HFFc6 (cell line): Measurements from ENCODE around the gene C2orf69. TPM values are rescaled to one million over a fixed set of nuclear protein-coding genes. Genes with fewer than 3 reads are reported as not detected.
"Not testable (repeated sequence)": the region's sequence is repeated elsewhere in the genome, so short reads cannot be mapped to it uniquely, and the experiment has no call there.

Source experiments
- DNase-seq: peaks from one replicate; pipeline ENCODE4 v3.0.0-alpha.2; 2018
- H3K27ac Mint-ChIP-seq: 2 replicates; pipeline ENCODE4 v1.8.0; 2020; ENCODE audit warnings: mild to moderate bottlenecking, mixed read lengths
- H3K27me3 Mint-ChIP-seq: 2 replicates; pipeline ENCODE4 v1.8.0; 2021; ENCODE audit warnings: mild to moderate bottlenecking, moderate library complexity, mixed read lengths; ENCODE audit not compliant: insufficient read depth
- H3K36me3 Mint-ChIP-seq: 2 replicates; pipeline ENCODE4 v1.8.0; 2021; ENCODE audit warnings: low read depth, mixed read lengths
- H3K4me1 Mint-ChIP-seq: 2 replicates; pipeline ENCODE4 v1.8.0; 2020; ENCODE audit warnings: low read depth, mixed read lengths
- H3K4me3 Mint-ChIP-seq: 2 replicates; pipeline ENCODE4 v1.8.0; 2020; ENCODE audit warnings: mild to moderate bottlenecking, moderate library complexity, mixed read lengths
- H3K9me3 Mint-ChIP-seq: 2 replicates; pipeline ENCODE4 v1.8.0; 2020; ENCODE audit warnings: mild to moderate bottlenecking, mixed read lengths
- total RNA-seq, 6 experiments: library from RNA; stranded (reverse); fragmentation: NEBNext Ultra II Directional; extraction: Animal tissue kit (Norgen Biotek cat#: 25700); gene quantifications; 2 replicates in 1 of 6; 3 replicates in 5 of 6; pipeline ENCODE4 v1.2.3, GENCODE V29; 2021
- TF ChIP-seq, protein P1 (sequence below): fragments of 200-600 bp; sonication (generic); IDR thresholded peaks from 2 replicates; pipeline ENCODE4 v1.5.0; 2021; ENCODE audit warnings: antibody characterized with exemption, mild to moderate bottlenecking

C2orf69 gene
- total RNA-seq, 6 experiments from 2014 or later: 11.8 to 15.2 (median 14.4) TPM

DNA sequence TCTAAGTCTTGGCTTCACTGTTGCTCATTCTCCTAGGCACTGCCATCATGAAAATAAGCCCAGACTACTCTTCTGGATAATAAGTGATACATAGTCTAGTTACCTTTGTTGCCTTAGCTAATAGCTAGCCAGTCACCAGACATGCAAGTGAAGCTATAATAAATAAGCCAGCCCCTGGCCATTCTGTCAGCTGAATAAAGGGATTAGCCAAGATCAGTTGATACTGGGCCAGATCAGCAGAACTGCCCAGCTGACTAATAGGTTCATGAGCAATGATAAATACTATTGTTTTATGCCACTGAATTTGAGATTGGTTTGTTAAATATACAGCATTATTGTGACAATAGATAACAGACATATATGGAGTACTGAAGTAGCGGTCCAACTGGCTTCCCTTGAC, 8.0 kb upstream of the C2orf69 start:
- H3K27ac Mint-ChIP-seq: no peak overlapping the region
- TF ChIP-seq, protein P1, sequence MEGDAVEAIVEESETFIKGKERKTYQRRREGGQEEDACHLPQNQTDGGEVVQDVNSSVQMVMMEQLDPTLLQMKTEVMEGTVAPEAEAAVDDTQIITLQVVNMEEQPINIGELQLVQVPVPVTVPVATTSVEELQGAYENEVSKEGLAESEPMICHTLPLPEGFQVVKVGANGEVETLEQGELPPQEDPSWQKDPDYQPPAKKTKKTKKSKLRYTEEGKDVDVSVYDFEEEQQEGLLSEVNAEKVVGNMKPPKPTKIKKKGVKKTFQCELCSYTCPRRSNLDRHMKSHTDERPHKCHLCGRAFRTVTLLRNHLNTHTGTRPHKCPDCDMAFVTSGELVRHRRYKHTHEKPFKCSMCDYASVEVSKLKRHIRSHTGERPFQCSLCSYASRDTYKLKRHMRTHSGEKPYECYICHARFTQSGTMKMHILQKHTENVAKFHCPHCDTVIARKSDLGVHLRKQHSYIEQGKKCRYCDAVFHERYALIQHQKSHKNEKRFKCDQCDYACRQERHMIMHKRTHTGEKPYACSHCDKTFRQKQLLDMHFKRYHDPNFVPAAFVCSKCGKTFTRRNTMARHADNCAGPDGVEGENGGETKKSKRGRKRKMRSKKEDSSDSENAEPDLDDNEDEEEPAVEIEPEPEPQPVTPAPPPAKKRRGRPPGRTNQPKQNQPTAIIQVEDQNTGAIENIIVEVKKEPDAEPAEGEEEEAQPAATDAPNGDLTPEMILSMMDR: no peak
- no peak for DNase-seq
- no peaks in the 10 kb centered on the region for H3K9me3 Mint-ChIP-seq
- H3K36me3 Mint-ChIP-seq: no peaks in the 10 kb centered on the region; the same call in 1 of the 2 replicates
- H3K4me1 Mint-ChIP-seq: no peaks in the 10 kb centered on the region
- H3K27me3 Mint-ChIP-seq: peaks cover under 1% of the 10 kb centered on the region; the same call in 1 of the 2 replicates
- H3K4me3 Mint-ChIP-seq: no peak overlapping the region

DNA sequence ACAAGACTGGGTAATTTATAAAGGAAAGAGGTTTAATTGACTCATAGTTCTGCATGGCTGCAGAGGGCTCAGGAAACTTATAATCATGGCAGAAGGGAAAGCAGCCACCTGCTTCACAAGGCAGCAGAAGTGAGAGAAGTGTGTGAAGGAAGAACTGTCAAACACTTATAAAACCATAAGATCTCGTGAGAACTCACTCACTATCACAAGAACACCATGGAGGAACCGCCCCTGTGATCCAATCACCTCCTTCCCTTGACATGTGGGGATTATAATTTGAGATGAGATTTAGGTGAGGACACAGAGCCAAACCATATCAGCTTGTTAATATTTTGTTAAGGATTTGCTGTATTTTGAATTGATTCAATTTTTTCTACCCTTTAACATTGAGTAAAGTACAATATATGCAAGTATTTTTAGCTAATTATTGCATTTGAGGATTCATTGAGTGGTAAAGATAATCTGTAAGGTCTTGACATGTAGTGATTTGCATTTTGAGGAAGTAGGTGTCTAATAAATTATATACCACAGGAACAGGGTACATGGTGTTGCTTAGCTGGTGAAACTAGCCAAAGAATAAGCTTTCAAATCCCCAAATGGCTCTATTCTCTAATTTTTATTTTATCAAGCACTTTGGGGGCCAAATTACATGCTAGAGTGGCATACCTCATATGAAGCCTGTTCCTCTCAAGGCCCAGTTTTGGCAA, 3.9 kb upstream of the C2orf69 start:
- DNase-seq: no peak
- Mint-ChIP-seq H3K9me3 (no peaks in the 10 kb centered on the region), H3K36me3 (peaks cover 5% of the 10 kb centered on the region; the same call in 1 of the 2 replicates), H3K27me3 (peaks cover 2% of the 10 kb centered on the region; the same call in 1 of the 2 replicates), H3K4me3 (no peak overlapping the region), H3K4me1 (peaks cover 15% of the 10 kb centered on the region), H3K27ac (no peak overlapping the region)
- TF ChIP-seq, protein P1: no peak

DNA sequence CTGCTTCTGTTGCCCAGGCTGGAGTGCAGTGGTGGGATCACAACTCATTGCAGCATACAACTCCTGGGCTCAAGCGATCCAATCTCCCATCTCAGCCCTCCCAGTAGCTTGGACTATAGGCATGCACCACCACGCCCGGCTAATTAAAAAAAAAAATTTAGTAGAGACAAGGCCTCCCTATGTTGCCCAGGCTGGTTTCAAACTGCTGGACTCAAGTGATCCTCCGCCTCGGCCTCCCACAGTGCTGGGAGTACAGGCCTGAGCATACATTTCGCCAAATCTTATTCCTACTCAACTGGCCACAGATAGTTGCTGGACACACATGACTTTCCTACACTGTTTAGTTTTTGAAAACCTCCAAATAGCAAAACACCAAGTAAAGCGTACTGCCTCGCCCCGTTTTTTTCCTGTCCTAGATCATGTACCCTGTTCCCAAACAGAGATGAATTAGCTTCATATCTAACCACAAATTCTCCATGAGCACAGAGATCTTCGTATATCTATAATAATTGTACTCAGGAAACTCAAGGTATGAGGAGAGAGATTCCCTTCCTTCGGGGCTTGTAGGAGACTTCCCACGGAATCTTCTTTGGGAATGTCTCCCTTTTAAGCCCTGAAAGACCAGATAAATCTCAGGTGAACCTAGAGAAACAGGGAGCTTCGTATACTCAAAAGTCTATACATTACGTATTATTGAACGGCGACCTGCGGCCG, 598 bp upstream of the C2orf69 start:
- peaks cover 30% of the 10 kb centered on the region for H3K4me1 Mint-ChIP-seq
- H3K36me3 Mint-ChIP-seq: peaks cover 15% of the 10 kb centered on the region
- no peaks in the 10 kb centered on the region for H3K9me3 Mint-ChIP-seq
- TF ChIP-seq, protein P1: no peak
- H3K4me3 Mint-ChIP-seq: peak overlapping the region; percentile 99
- peaks cover 2% of the 10 kb centered on the region; the same call in 1 of the 2 replicates for H3K27me3 Mint-ChIP-seq
- H3K27ac Mint-ChIP-seq: peak overlapping the region; percentile 97
- DNase-seq: no peak

DNA sequence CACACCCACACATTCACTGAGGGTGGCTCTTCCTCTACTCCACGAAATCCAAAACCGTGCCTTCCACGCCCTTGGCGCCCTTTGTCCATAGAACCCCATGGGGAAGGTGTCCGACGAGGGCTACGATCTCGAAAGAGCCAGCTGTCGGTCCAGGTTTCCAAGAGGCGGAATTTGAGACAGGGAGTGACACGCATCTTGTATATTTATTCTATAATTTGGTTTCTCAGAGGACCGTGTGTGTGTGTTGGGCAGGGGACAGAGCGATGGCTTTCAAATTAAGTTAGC, 726 bp downstream of the C2orf69 start:
- TF ChIP-seq, protein P1: no peak
- Mint-ChIP-seq H3K27me3 (peaks cover 2% of the 10 kb centered on the region; the same call in 1 of the 2 replicates), H3K4me3 (peak overlapping the region; percentile 99), H3K9me3 (peaks cover 10% of the 10 kb centered on the region), H3K36me3 (peaks cover 27% of the 10 kb centered on the region), H3K4me1 (peaks cover 30% of the 10 kb centered on the region), H3K27ac (peak overlapping the region; percentile 97)
- no peak for DNase-seq

DNA sequence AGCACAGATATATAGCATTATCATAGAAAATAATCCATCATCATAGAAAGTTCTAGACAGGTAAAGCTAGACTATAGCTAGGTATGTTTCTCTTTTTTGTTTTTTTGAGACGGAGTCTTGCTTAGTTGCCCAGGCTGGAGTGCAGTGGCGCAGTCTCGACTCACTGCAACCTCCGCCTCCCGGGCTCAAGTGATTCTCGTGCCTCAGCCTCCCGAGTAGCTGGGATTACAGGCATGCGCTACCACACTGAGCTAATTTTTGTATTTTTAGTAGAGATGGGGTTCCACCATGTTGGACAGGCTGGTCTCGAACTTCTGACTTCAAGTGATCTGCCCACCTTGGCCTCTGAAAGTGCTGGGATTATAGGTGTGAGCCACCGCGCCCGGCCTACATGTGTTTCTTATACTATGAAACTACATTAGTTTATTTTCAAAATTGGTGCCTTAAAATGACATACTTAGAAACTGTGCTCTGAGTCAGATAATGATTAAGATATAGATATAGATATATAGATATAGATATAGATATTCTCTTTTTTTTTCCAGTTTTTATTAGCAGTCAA, 1.5 kb downstream of the C2orf69 start:
- Mint-ChIP-seq H3K4me3 (peak overlapping the region; percentile 99), H3K36me3 (peaks cover 35% of the 10 kb centered on the region), H3K9me3 (peaks cover 18% of the 10 kb centered on the region), H3K4me1 (peaks cover 30% of the 10 kb centered on the region)
- H3K27ac Mint-ChIP-seq, H3K27me3 Mint-ChIP-seq, DNase-seq: not testable (repeated sequence)
